ENCODE measurements around the gene DNAJC30. TPM values are rescaled to one million over a fixed set of nuclear protein-coding genes. Genes with fewer than 3 reads are reported as not detected.

DNAJC30 gene
- total RNA-seq, 2 experiments from 2014 or later: 9.5 to 10.7 TPM

Other genes with a start within 250 kb of the DNAJC30 start
- gene FZD9, start 249.7 kb downstream of the DNAJC30 start, total RNA-seq: under 1 TPM; 0.32 to 0.45 TPM
- 100 to 1,000 TPM; 107 to 108 TPM for gene BAZ1B, start 161.2 kb downstream of the DNAJC30 start, total RNA-seq
- gene BCL7B, start 125.8 kb downstream of the DNAJC30 start, total RNA-seq: 10 to 100 TPM; 65.6 to 66.2 TPM
- 10 to 100 TPM; 30.4 to 32.2 TPM for gene TBL2, start 104.9 kb downstream of the DNAJC30 start, total RNA-seq
- not detected for gene MLXIPL, start 58.9 kb downstream of the DNAJC30 start, total RNA-seq
- under 1 TPM; 0.44 to 0.45 TPM for gene VPS37D, start 15.6 kb downstream of the DNAJC30 start, total RNA-seq
- 100 to 1,000 TPM; 117 to 124 TPM for gene BUD23, start 144 bp upstream of the DNAJC30 start, total RNA-seq
- 1 to 10 TPM; 4.9 TPM for gene STX1A, start 36.2 kb upstream of the DNAJC30 start, total RNA-seq
- gene ABHD11, start 55.3 kb upstream of the DNAJC30 start, total RNA-seq: 10 to 100 TPM; 24.2 to 25.2 TPM
- gene CLDN3, start 86.8 kb upstream of the DNAJC30 start, total RNA-seq: not detected
- under 1 TPM; 0.12 to 0.33 TPM for gene CLDN4, start 147.5 kb upstream of the DNAJC30 start, total RNA-seq
- gene METTL27, start 159.1 kb upstream of the DNAJC30 start, total RNA-seq: under 1 TPM; 0.23 to 0.40 TPM
- not detected for gene TMEM270, start 177.7 kb upstream of the DNAJC30 start, total RNA-seq

Data from activated naive CD8-positive, alpha-beta T cell treated with anti-CD3 and anti-CD28 coated beads for 36 hours (primary cell).